ENCODE data around the gene PELI3.

Gene PELI3

GRCh38 chr11:66475349-66476172 is 8.9 kb downstream of the PELI3 start:
- no peak for DNase-seq

- DNase-seq: no peak
Observed at GRCh38 chr11:66476173-66476840, 9.6 kb downstream of the PELI3 start.

GRCh38 chr11:66476841-66477251 is 10.1 kb downstream of the PELI3 start:
- DNase-seq: no peak

GRCh38 chr11:66477263-66478201 is 10.8 kb downstream of the PELI3 start:
- no peak for DNase-seq

GRCh38 chr11:66478729-66479393 is 12.2 kb downstream of the PELI3 start:
- peak; percentile 17 to 29 for DNase-seq

GRCh38 chr11:66479394-66480116 is 12.8 kb downstream of the PELI3 start:
- no peak for DNase-seq

GRCh38 chr11:66480117-66480938 is 13.6 kb downstream of the PELI3 start, which contains the start of gene DPP3:
Gene DPP3, plus strand, starts transcription at chr11:66480434. Its CDS starts 1,767 bp downstream, at chr11:66482201.
- DNase-seq: peak; percentile 92

- DNase-seq: no peak
Observed at GRCh38 chr11:66484806-66485380, 18.2 kb downstream of the PELI3 start.

GRCh38 chr11:66488957-66489356 is 22.3 kb downstream of the PELI3 start:
- DNase-seq: no peak

- DNase-seq: no peak
Observed at GRCh38 chr11:66489636-66490035, 22.9 kb downstream of the PELI3 start.

- no peak for DNase-seq
Observed at GRCh38 chr11:66491315-66491935, 24.7 kb downstream of the PELI3 start.

- no peak for DNase-seq
Observed at GRCh38 chr11:66492161-66492865, 25.6 kb downstream of the PELI3 start.

GRCh38 chr11:66493130-66493529 is 26.4 kb downstream of the PELI3 start:
- DNase-seq: no peak

GRCh38 chr11:66494458-66494857 is 27.8 kb downstream of the PELI3 start:
- DNase-seq: no peak

- DNase-seq: no peak
Observed at GRCh38 chr11:66494935-66495334, 28.2 kb downstream of the PELI3 start.

- no peak for DNase-seq
Observed at GRCh38 chr11:66495401-66495854, 28.7 kb downstream of the PELI3 start.

- no peak for DNase-seq
Observed at GRCh38 chr11:66497206-66497605, 30.5 kb downstream of the PELI3 start.

GRCh38 chr11:66498506-66498905 is 31.8 kb downstream of the PELI3 start:
- no peak for DNase-seq

GRCh38 chr11:66505276-66505816 is 38.6 kb downstream of the PELI3 start:
- no peak for DNase-seq

Data from activated CD4-positive, alpha-beta T cell treated with anti-CD3 and anti-CD28 coated beads for 4 hours (primary cell).